ENCODE results near the gene ARHGAP26.
A peak's percentile ranks its signal among the peaks of the same experiment; 100 is the strongest.
"Not testable (repeated sequence)": the region's sequence is repeated elsewhere in the genome, so short reads cannot be mapped to it uniquely, and the experiment has no call there.

ARHGAP26 gene

GRCh38 chr5:143199843-143200242 is 429.7 kb downstream of the ARHGAP26 start:
- DNase-seq (ENCODE audit: extremely low spot score, insufficient read length, low read depth) (no peak), FAIRE-seq (no peak)

GRCh38 chr5:143200781-143201398 is 430.7 kb downstream of the ARHGAP26 start:
- peak; percentile 38 for FAIRE-seq
- no peak for DNase-seq (ENCODE audit: extremely low spot score, insufficient read length, low read depth)

GRCh38 chr5:143201589-143201988 is 431.4 kb downstream of the ARHGAP26 start:
- DNase-seq (ENCODE audit: extremely low spot score, insufficient read length, low read depth) = no peak
- no peak for FAIRE-seq

GRCh38 chr5:143203301-143203956 is 433.3 kb downstream of the ARHGAP26 start:
- DNase-seq (ENCODE audit: extremely low spot score, insufficient read length, low read depth); FAIRE-seq: not testable (repeated sequence)

- DNase-seq (ENCODE audit: extremely low spot score, insufficient read length, low read depth) (no peak), FAIRE-seq (no peak)
These were observed 434.5 kb downstream of the ARHGAP26 start for GRCh38 chr5:143204474-143205246.

GRCh38 chr5:143205386-143205785 is 435.2 kb downstream of the ARHGAP26 start:
- DNase-seq (ENCODE audit: extremely low spot score, insufficient read length, low read depth) (no peak), FAIRE-seq (no peak)

- FAIRE-seq (no peak), DNase-seq (ENCODE audit: extremely low spot score, insufficient read length, low read depth) (no peak)
These were observed 435.7 kb downstream of the ARHGAP26 start for GRCh38 chr5:143205883-143206195.

GRCh38 chr5:143206196-143207053 is 436.2 kb downstream of the ARHGAP26 start:
- DNase-seq (ENCODE audit: extremely low spot score, insufficient read length, low read depth) = no peak
- peak; percentile 81 for FAIRE-seq

GRCh38 chr5:143207058-143207457 is 436.9 kb downstream of the ARHGAP26 start:
- no peak for DNase-seq (ENCODE audit: extremely low spot score, insufficient read length, low read depth)
- no peak for FAIRE-seq

GRCh38 chr5:143207563-143208364 is 437.6 kb downstream of the ARHGAP26 start:
- peak; percentile 63 for FAIRE-seq
- no peak for DNase-seq (ENCODE audit: extremely low spot score, insufficient read length, low read depth)

GRCh38 chr5:143208365-143208641 is 438.1 kb downstream of the ARHGAP26 start:
- FAIRE-seq (no peak), DNase-seq (ENCODE audit: extremely low spot score, insufficient read length, low read depth) (no peak)

- DNase-seq (ENCODE audit: extremely low spot score, insufficient read length, low read depth) = no peak
- peak; percentile 62 for FAIRE-seq
These were observed 438.8 kb downstream of the ARHGAP26 start for GRCh38 chr5:143208781-143209510.

- DNase-seq (ENCODE audit: extremely low spot score, insufficient read length, low read depth) (no peak), FAIRE-seq (no peak)
These were observed 439.8 kb downstream of the ARHGAP26 start for GRCh38 chr5:143209881-143210395.

GRCh38 chr5:143210576-143210975 is 440.4 kb downstream of the ARHGAP26 start:
- DNase-seq (ENCODE audit: extremely low spot score, insufficient read length, low read depth) (no peak), FAIRE-seq (no peak)

GRCh38 chr5:143212261-143212660 is 442.1 kb downstream of the ARHGAP26 start:
- FAIRE-seq = no peak
- no peak for DNase-seq (ENCODE audit: extremely low spot score, insufficient read length, low read depth)

- DNase-seq (ENCODE audit: extremely low spot score, insufficient read length, low read depth) = no peak
- no peak for FAIRE-seq
These were observed 443.2 kb downstream of the ARHGAP26 start for GRCh38 chr5:143213231-143213850.

GRCh38 chr5:143213851-143214363 is 443.7 kb downstream of the ARHGAP26 start:
- FAIRE-seq = peak; percentile 97
- DNase-seq (ENCODE audit: extremely low spot score, insufficient read length, low read depth) = no peak

GRCh38 chr5:143214458-143214857 is 444.3 kb downstream of the ARHGAP26 start:
- DNase-seq (ENCODE audit: extremely low spot score, insufficient read length, low read depth) (no peak), FAIRE-seq (no peak)
